Fibroblast of lung (primary cell): ENCODE results near the gene PAEP.

ENCODE experiments used
- EZH2 ChIP-seq: IDR thresholded peaks from 2 replicates; pipeline ENCODE4 v1.5.1; 2012; ENCODE audit warnings: low read length, control low read depth, mild to moderate bottlenecking; ENCODE audit errors: missing control alignments
- TF ChIP-seq, protein P1 (sequence below), 2 donors: IDR thresholded peaks in 1 of 2; conservative IDR thresholded peaks in 1 of 2; 1 replicate in 1 of 2; 2 replicates in 1 of 2; pipeline ENCODE4 v1.5.1; 2011 to 2012; ENCODE audit warnings: low read length in 2 of 2, control low read depth in 1 of 2, inconsistent platforms in 1 of 2, low read depth in 1 of 2, mild to moderate bottlenecking in 1 of 2

DNA sequence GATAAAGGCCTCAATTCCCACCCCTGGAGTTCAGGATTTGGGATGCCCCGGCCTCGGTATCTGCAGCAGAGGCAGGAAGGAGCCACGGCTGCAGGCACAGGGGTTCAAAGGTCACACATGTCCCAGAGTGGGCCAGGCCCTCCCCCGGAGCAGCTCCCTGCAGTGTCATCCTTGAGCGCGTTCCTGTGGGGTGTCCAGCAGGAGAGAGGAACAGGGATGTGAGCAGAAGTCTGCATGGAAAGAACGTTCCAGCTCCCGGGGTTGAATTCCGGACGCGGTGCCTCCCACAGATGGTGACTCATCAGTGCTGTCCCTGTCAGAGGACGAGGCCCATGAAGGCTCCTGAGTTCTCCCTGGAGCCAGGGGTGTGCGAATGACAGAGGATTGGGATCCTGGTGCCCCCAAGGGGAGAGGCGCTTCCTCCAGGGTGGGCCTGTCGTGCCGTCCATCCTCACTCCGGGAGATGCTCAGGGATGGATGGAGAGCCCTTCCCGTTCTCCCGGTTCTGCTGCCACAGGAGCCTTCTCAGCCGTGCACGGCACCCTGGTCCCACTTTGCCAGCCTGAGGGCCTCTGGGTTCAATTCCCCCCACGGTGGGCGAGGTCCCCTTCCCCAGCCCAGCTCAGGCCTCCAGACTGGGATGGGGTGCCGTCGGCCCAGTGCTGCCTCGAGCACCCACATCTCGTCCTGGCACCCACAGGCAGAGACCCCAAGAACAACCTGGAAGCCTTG, 37.3 kb upstream of the PAEP start:
- TF ChIP-seq, protein P1, sequence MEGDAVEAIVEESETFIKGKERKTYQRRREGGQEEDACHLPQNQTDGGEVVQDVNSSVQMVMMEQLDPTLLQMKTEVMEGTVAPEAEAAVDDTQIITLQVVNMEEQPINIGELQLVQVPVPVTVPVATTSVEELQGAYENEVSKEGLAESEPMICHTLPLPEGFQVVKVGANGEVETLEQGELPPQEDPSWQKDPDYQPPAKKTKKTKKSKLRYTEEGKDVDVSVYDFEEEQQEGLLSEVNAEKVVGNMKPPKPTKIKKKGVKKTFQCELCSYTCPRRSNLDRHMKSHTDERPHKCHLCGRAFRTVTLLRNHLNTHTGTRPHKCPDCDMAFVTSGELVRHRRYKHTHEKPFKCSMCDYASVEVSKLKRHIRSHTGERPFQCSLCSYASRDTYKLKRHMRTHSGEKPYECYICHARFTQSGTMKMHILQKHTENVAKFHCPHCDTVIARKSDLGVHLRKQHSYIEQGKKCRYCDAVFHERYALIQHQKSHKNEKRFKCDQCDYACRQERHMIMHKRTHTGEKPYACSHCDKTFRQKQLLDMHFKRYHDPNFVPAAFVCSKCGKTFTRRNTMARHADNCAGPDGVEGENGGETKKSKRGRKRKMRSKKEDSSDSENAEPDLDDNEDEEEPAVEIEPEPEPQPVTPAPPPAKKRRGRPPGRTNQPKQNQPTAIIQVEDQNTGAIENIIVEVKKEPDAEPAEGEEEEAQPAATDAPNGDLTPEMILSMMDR (conservative IDR thresholded peaks at IDR 0.05 in 1 of 2, IDR thresholded peaks at IDR 0.05 in 1 of 2; ENCODE audit: low read depth in 1 of 2, low read length in 2 of 2): no peak
- TF ChIP-seq EZH2: no peak
